Germinal center (tissue), 1 donor: ENCODE measurements around the gene TAL1.
"Not testable (repeated sequence)": the region's sequence is repeated elsewhere in the genome, so short reads cannot be mapped to it uniquely, and the experiment has no call there.

ENCODE experiments used
- DNase-seq: peaks from one replicate; pipeline ENCODE4 v3.0.0; 2012; ENCODE audit warnings: mixed read lengths, low spot score

The TAL1 gene

GRCh38 chr1:47232187-47232874, at the start of gene TAL1:
TSS of gene TAL1 (minus strand) at chr1:47232225. CDS start at chr1:47225888, 6,337 bp downstream.
- DNase-seq: no peak

DNA sequence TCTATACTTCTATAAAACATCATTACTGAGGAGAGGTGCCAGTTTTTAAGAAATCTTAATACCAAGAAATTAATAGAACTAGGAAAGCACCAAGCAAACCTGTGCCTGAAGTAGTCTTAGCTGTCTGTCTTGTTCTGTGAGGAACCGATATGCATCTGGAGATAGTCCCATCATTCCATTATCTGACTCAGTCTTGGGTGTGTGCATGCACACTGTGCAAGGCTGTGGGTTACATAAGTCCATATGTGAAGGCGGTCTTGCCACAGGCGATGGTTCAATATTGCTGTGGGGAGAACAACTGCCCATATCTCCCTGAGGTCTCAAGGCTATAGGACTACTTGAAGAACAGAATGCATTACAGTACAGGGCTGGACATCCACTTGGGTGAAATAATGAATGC, 48.1 kb upstream of the TAL1 start:
- no peak for DNase-seq

GRCh38 chr1:47276850-47277249, 44.8 kb upstream of the TAL1 start:
- DNase-seq: no peak

DNA sequence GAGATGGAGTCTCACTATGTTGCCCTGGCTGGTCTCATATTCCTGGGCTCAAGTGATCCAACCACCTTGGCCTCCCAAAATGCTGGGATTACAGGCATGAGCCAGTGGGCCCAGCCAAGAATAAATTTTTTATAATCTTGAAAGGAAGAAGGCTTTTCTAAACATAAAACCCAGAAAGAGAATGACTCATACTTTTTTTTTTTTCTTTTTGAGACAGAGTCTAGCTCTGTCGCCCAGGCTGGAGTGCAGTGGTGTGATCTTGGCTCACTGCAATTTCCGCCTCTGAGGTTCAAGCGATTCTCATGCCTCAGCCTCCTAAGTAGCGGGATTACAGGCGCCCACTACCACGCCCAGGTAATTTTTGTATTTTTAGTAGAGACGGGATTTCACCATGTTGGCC, 43.8 kb upstream of the TAL1 start:
- DNase-seq: not testable (repeated sequence)

DNA sequence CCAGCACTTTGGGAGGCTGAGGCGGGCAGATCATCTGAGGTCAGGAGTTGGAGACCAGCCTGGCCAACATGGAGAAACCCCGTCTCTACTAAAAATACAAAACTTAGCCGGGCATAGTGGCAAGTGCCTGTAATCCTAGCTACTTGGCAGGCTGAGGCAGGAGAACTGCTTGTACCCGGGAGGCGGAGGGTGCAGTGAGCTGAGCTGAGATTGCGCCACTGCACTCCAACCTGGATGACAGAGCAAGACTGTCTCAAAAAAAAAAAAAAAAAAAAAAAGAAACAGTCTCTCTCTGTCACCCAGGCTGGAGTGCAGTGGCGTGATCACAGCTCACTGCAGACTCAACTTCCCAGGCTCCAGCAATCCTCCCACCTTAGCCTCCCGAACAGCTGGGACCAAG, 33.5 kb upstream of the TAL1 start:
- not testable (repeated sequence) for DNase-seq

DNA sequence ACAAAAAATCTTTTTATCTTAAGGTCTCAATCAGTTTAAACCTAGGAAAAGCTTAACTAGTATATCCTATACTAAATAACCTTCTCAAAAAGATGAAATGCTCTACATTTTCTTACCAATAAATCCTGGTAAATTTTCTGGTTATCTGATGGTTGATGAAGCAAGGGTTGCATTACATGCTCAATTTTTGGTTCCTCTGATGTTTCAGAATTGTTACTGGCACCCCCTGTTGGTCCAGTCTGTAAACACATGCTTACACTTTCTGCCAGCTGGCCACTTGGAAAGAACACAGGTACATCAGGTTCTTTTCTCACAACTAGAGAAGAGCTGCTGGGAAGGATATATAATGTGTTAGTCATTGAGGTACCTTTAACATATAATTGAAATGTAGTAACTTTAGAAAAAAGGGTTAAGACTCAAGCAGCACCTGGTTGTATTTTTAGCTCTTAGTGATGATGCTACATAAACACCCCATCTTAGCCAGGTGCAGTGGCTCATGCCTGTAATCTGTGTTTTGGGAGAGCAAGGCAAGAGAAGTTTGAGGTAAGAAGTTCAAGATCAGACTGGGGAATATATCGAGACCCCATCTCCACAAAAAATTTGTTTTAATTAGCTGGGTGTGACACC, 30.9 kb upstream of the TAL1 start:
- DNase-seq: peak; percentile 47

- no peak for DNase-seq
Observed at GRCh38 chr1:47257224-47257623, 25.2 kb upstream of the TAL1 start.

DNA sequence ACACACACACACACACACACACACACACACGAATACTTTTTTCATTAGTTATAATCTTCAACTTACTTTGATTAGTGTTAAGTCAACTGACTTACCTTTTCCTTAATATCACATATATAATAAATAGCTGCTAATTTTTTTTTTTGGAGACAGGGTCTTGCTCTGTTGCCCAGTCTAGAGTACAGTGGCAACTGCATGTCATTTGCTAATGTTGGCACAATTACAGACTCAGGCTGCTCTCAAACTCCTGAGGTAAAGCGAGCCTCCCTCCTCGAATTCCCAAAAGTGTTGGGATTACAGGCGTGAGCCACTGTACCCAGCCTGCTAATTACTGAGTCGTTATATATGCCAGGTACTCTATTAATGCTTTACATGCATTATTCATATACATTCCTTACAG, 20.8 kb upstream of the TAL1 start:
- no peak for DNase-seq

DNA sequence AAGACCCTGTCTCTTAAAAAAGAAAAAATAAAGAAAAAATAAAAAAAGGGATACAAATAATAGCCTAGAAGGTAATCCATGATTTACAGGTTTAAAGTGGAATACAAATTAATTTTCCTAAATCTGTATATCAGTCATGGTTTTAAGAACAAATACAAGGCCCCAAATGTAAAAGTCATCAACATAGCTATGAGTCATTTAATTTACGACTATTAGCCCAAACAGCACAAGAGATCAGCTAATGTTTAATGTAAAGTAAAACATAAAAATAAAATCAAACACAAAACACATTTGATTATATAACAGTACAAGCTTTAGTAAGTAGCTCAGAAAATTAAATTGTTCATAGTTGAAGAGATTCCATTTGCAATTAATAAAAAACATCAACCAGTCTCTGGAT, 20.3 kb upstream of the TAL1 start:
- no peak for DNase-seq

DNA sequence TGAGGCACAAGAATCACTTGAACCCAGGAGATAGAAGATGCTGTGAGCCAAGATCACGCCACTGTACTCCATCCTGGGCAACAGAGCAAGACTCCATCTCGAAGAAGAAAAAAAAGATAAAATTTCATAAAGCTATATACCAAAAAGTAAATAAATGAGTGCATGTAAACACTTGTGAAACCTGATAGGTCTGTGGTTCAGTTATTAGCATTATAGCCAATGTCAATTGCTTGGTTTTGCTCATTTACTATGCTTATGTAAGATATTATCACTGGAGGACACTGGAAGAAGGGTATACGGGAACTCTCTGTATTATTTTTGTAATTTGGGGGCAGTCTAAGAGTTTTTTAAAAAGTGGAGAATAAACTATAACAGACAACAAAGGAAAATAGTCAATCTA, 17.7 kb upstream of the TAL1 start:
- DNase-seq: no peak

DNA sequence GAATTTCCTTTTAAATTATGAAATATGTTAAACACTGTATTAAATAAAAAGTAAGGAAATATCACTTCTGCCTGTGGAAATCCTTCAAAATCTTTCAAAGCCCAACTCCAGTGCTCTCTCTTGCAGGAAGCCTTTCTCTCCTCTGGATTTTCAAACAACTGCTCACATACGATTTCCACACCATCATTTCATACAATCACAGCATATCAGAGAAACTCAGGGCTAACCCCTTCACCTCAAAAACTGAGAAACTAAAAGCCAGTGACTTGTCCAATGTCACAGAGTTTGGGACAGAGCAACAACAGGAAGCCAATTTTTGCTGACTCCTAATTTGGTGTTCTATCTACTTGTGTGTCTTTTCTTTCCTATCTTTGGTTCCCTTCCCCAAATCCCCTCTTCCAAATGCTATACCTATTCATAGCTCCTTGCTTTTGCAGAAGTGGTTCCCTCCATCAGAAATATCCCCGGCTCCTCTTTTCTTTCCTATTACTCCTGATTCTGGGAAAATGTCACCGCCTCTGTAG, 12.4 kb upstream of the TAL1 start:
- DNase-seq: no peak

- DNase-seq: no peak
Observed at GRCh38 chr1:47243910-47244309, 11.9 kb upstream of the TAL1 start.

DNA sequence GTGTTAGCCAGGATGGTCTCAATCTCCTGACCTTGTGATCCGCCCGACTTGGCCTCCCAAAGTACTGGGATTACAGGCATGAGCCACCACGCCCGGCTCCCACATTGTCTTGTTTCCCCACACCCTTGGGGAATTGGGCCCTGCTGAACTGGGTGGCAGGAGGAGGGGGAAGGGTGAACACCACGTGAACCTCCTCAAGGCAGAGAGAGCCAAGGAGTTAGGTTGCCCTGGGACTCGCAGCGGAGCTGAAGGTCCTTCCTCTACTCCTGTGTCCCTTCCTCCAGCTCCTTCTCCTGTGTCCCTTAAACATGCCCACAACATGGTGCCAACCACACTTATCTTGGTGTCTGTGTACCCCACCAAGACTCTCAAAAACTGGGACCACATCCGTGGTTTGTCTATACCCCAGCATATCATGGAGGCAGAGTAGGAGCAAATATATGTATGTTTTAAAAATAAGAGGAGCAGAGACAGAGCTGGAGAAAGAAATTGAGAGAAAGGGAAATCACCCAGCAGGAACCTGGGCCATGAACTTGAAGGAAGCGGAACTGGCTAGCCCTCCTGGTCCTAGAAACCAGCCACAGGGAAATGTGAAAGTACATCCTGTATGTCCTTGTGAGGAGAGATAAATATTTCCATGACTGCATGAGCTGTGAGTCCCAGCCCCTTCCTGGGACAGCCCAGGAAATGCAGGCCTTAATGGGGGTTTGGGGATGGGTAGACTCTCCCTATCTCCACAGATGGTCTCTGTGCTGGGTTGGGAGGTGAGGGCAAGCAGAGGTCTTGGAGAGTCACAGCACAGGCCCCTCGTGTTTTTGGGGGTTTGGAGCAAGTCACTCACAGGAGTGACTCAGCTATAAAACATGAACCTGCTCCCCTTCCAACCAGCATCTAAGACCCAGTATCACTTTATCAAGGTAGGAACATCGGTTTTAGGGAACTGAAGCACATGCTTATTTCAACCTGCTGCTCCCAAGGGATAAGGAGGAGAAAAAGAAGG, 9.4 kb upstream of the TAL1 start:
- DNase-seq: no peak

DNA sequence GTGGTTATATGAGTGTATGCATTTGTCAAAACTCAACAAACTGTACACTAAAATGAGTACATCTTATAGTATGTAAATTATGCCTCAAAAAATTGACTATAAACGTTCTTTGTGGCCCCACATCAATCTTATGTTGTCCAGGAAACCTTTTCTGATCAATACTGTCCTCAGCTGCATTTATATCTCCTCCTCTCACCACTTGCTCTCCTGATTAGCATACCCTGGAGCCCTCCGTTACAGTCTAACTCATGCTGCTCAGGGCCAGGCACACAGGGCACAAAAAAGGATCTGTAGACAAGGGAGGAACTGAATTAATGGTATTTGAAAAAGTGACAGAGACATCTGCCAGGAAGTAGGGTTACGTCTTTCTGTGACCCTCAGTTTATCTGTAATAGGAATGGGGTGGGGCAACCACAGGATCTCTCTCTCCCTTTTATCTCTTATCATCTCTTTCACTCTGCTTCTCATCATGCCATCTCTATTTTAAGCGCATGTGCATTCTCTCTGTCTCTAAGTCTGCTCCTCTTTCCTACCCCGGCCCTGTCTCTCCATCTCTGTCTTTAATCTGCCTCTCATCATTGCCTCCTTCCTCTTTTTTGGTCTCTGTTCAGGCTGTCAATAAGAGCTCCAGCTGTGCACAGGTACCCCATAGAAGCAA, 7.0 kb upstream of the TAL1 start:
- DNase-seq: no peak

DNA sequence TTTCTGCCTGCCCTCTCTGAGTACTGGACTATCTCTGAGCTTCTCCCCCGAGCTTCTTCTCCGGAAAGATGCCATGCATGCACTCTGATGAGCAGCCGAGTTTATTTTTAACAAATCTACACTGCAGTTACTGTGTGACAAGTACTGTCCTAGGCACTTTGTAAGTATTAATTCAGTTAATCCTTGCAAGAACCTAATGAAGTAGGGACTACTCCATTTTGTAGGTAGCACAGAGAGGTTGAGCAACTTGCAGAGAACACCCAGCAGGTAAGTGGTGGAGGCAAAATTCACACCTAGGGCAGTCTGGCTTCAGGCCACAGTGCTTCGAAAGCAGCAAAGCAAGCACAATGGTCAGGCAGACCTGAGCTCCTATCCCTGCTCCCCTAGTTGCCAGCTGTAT, 3.8 kb upstream of the TAL1 start:
- no peak for DNase-seq

DNA sequence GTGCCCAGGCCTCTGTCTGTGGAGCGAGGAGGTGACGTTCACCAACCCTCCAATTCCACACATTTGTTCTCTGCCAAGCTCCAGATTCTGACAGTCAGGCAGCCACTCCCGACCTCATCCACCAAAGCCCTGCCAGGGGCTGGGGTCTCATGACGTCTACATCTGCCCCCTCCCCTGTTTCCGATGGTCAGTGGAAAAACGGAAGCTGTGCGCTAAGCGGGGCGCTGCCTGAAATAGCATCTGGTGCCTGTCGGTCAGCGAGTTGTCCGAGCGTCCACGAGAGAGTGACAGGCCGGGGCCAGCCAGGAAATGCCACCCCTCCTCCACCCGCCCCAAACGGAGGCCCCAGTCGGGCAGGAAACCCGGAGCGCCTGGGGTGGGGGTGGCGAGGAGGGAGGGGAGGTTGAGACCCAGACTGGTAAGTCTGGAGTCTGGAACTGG, 3.2 kb upstream of the TAL1 start:
- no peak for DNase-seq

DNA sequence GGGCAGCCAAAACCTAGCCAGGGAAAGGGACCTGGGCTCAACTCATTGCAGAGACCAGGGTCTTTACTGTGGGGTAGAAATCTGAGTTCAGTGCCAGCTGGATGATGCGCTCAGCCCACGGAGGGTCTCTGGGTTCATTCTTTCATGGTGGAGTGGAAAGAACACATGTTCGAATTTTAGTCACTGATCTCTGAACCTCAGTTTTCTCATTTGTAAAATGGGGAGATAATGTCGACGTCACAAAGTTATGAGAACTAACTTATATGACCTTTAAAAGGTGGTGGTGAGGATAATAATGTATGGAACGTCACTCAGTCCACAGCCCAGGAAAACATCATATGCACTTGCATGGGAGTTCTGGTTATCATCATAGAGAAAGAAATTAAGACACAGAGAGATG, 1.2 kb upstream of the TAL1 start:
- no peak for DNase-seq

DNA sequence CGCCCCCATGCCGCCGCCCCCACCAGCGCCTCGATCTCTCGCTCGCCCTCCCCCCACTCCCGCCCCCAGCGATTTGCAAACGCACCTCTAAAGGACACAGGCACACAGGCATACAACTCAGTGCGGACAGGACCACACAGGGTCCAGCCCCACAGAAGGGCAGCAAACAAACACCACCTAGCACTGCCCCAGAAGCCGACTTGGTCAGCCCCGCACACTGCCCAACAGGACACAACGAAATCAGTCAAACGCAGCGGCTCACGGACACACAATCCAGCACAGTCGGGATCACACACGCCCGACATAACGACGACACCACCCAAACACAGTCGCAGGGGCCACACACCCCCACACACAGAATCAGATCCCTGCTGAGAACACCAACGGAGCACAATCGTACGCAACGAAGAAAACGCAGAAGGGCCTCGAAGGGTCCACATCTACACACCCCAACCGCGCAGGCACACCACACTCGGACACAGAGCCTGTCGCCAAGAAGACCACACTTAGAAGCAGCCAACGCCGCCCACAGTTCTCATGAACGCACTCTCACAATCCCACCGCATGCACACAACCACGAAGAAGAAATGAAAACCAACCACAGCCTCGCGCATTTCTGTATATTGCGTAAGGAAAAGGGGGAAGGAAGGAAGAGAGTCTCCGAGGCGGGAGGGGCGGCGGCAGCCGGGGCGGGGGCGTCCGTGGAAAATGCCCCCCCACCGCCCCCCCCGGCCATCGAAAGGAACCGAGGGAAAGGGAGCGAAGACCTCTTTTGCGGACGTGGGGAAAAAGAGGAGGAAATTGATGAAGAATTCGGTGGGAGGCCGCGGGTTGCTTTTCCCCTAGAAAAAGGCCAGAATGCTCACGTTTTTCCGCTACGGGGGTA, 481 bp downstream of the TAL1 start:
- no peak for DNase-seq

DNA sequence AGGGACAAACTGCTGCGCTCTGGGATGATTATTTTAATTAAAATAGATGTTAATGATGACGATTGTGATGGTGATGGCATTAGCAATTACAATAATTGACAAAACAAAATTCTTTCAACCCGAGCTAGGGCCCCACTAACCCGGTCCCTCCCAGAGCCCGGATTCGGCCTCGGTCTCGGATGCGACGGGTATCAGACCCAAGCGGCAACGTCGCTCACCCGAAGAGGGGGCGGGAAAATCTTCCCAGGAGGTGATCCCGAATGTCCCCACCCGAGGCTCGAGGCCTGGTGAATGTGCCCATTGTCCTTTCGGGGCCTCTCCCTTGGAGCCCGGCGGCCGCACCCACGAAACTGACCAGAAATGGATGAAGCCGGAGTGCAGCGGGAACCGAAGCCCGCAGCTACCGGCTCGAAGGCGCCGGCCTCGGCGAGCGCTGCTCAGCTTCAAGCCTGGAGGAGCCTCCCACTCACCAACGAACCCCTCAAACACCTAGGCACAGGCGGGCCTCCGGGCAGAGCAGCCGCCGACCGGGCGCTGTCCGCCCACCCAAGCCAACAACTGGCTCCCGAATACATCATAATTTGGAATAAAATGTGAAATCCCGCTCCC, 1.2 kb downstream of the TAL1 start:
- DNase-seq: peak; percentile 27

GRCh38 chr1:47229886-47230691, 1.9 kb downstream of the TAL1 start:
- no peak for DNase-seq
